Ishikawa (cell line): ENCODE measurements around the gene CUL3.

ENCODE experiments used
- CEBPB ChIP-seq: IDR thresholded peaks from 2 replicates; pipeline ENCODE4 v1.6.1; 2012
- CREB1 ChIP-seq: IDR thresholded peaks from 2 replicates; pipeline ENCODE4 v1.6.1; 2012; ENCODE audit warnings: low read depth
- EGR1 ChIP-seq: IDR thresholded peaks from 2 replicates; pipeline ENCODE4 v1.6.1; 2012
- EP300 ChIP-seq: IDR thresholded peaks from 2 replicates; pipeline ENCODE4 v1.6.1; 2012; ENCODE audit warnings: borderline replicate concordance
- FOXM1 ChIP-seq: IDR thresholded peaks from 2 replicates; pipeline ENCODE4 v1.6.1; 2012; ENCODE audit warnings: low read depth, borderline replicate concordance
- NFIC ChIP-seq: IDR thresholded peaks from 2 replicates; pipeline ENCODE4 v1.6.1; 2012
- RAD21 ChIP-seq: IDR thresholded peaks from 2 replicates; pipeline ENCODE4 v1.6.1; 2012; ENCODE audit warnings: low read depth
- TAF1 ChIP-seq: IDR thresholded peaks from 2 replicates; pipeline ENCODE4 v1.6.1; 2012; ENCODE audit warnings: low read depth, mild to moderate bottlenecking
- TCF12 ChIP-seq: IDR thresholded peaks from 2 replicates; pipeline ENCODE4 v1.6.1; 2012; ENCODE audit warnings: low read depth
- TEAD4 ChIP-seq: IDR thresholded peaks from 2 replicates; pipeline ENCODE4 v1.6.1; 2012
- YY1 ChIP-seq: IDR thresholded peaks from 2 replicates; pipeline ENCODE4 v1.6.1; 2012; ENCODE audit warnings: low read depth
- ZBTB7A ChIP-seq: IDR thresholded peaks from 2 replicates; pipeline ENCODE4 v1.6.1; 2012; ENCODE audit warnings: low read depth
- TF ChIP-seq, protein P1 (sequence below): IDR thresholded peaks from 2 replicates; pipeline ENCODE4 v1.6.1; 2012
- TF ChIP-seq, protein P2 (sequence below): IDR thresholded peaks from 2 replicates; pipeline ENCODE4 v1.6.1; 2012
- TF ChIP-seq, protein P3 (sequence below): IDR thresholded peaks from 2 replicates; pipeline ENCODE4 v1.6.1; 2012; ENCODE audit warnings: low read depth, mild to moderate bottlenecking

The CUL3 gene

DNA sequence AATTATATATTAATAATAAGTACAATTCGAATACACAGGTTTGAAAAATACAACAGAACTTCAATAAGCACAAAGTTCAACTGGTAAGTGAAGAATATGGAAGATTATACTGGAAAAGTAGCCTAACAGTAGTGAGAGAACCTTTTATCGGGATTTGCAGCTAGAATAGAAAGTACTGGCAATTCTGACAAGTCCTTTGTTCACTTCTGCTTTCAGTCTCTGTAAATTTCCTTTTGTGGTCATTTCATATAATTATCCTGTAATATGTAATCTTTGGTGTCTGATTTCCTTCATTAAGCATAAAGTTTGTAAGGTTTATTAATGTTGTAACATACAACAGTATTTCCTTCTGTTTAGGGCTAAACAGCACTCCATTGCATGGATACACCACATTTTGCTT is 67.2 kb downstream of the CUL3 start:
- TF ChIP-seq TEAD4 = no peak

DNA sequence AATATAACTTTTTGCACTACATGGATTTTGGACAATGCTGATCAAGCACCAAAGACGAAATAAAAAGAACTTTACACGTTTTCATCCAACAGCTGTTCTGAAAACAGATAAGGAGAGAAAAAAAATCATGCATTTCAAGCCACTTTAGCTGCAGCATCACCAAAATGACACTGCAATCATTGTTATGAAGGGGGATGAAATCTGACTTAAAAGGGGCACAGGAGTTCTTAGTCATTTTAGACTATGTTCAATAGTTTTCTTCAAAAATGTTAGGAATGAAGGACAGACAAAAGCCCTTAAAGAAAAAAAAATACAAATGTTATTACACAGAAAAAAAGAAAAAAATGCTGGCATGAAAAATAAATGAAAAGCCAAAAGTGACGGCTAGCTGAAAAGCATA is 71.2 kb downstream of the CUL3 start:
- TF ChIP-seq, protein P1, sequence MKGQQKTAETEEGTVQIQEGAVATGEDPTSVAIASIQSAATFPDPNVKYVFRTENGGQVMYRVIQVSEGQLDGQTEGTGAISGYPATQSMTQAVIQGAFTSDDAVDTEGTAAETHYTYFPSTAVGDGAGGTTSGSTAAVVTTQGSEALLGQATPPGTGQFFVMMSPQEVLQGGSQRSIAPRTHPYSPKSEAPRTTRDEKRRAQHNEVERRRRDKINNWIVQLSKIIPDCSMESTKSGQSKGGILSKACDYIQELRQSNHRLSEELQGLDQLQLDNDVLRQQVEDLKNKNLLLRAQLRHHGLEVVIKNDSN = no peak
- TF ChIP-seq NFIC = no peak
- no peak for TF ChIP-seq EGR1

DNA sequence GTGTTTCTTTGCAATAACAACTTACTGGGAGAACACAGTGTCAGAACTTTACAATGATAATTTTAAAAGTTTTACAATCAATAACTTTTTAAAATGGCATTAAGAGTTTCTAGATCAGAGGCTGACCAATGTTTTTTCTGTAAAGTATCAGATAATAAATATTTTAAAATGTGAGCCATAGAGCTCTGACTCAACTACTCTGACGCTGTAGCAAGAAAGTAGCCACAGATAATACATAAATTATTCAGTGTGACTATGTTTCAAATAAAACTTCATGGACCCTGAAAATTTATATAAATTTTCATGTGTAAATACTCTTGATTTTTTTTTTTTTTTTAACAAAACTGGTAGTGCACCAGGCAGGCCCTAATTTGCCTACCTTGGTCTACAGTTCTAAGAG is 77.4 kb downstream of the CUL3 start:
- TF ChIP-seq TEAD4 (no peak), TAF1 (no peak), YY1 (no peak), RAD21 (no peak), EP300 (no peak), FOXM1 (no peak)
- TF ChIP-seq, protein P2, sequence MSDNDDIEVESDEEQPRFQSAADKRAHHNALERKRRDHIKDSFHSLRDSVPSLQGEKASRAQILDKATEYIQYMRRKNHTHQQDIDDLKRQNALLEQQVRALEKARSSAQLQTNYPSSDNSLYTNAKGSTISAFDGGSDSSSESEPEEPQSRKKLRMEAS = no peak

DNA sequence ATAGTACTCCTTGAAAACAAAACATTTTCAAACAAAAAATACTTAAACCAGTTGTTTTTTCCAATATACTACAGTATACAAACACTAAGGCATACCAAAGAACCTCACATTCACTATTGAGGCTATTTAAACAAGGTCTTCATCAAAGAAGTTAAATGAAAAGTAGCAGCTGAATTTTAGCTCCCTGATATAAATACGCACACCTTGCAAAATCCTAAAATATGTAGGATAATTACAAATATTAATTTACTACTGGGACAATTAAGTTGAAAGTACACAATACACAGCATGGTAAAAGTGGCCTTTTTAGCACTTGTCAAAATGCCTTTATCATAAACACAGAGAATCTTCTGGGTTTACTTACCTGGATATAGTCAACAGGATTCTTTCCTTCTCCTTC is 78.7 kb downstream of the CUL3 start:
- TF ChIP-seq RAD21 (no peak), ZBTB7A (no peak), TAF1 (no peak), CEBPB (no peak), NFIC (no peak), TCF12 (no peak), EP300 (no peak), EGR1 (no peak), YY1 (no peak), FOXM1 (no peak), CREB1 (no peak), TEAD4 (no peak)
- TF ChIP-seq, protein P1 = no peak
- TF ChIP-seq, protein P3, sequence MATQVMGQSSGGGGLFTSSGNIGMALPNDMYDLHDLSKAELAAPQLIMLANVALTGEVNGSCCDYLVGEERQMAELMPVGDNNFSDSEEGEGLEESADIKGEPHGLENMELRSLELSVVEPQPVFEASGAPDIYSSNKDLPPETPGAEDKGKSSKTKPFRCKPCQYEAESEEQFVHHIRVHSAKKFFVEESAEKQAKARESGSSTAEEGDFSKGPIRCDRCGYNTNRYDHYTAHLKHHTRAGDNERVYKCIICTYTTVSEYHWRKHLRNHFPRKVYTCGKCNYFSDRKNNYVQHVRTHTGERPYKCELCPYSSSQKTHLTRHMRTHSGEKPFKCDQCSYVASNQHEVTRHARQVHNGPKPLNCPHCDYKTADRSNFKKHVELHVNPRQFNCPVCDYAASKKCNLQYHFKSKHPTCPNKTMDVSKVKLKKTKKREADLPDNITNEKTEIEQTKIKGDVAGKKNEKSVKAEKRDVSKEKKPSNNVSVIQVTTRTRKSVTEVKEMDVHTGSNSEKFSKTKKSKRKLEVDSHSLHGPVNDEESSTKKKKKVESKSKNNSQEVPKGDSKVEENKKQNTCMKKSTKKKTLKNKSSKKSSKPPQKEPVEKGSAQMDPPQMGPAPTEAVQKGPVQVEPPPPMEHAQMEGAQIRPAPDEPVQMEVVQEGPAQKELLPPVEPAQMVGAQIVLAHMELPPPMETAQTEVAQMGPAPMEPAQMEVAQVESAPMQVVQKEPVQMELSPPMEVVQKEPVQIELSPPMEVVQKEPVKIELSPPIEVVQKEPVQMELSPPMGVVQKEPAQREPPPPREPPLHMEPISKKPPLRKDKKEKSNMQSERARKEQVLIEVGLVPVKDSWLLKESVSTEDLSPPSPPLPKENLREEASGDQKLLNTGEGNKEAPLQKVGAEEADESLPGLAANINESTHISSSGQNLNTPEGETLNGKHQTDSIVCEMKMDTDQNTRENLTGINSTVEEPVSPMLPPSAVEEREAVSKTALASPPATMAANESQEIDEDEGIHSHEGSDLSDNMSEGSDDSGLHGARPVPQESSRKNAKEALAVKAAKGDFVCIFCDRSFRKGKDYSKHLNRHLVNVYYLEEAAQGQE = no peak
- TF ChIP-seq, protein P2 = no peak

DNA sequence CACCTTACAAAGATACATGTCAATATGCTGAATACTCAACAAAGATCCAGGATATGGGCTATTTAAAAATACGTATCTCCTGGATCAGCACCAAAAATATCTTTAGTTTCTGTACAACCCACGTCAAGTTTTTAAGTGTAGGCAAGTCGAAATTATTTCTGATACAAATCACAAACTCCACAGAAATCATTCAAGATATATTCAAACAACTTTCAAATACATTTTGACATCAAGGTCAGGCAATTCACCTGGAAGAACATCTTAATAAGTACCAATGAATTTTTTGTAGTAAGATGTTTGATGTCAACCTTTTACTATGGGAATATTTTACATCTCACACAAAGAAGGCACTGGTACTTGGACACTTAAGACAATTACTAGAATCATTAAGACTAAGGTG is 86.2 kb downstream of the CUL3 start:
- TF ChIP-seq YY1 (no peak), CEBPB (no peak), TAF1 (no peak), TEAD4 (no peak), TCF12 (no peak), NFIC (no peak), FOXM1 (no peak), RAD21 (no peak), EGR1 (no peak)
- TF ChIP-seq, protein P2 = no peak
- TF ChIP-seq, protein P3 = no peak
- TF ChIP-seq, protein P1 = no peak

DNA sequence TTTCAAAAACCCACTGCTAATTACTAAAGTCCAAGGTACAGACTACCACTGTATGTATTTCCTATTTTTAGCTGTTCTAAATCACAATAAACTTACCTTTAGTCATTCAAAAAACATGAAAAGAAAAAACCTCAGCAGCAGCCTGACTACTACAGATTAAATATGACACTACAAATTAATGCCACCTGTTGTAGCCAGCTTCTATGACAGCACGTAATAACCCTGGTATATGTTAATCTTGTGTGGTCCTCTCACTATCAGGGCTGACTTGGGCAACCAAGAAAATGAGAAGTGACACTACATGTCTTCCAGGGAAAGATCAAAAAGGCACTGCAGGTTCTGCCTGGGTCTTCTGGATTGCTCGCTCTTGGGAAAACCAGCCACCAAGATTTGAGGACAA is 92.6 kb downstream of the CUL3 start:
- no peak for TF ChIP-seq ZBTB7A
